Right lobe of liver (tissue), 4 donors: ENCODE data around the gene FOXR1.

Source experiments
- CTCF ChIP-seq, 4 donors: fragments of 200-600 bp in 3 of 4; fragments of 450-650 bp in 1 of 4; IDR thresholded peaks; one replicate each; pipeline versions ENCODE4 v1.5.1 to v1.8.0; 2016 to 2022; ENCODE audit warnings: antibody characterized with exemption in 4 of 4, mild to moderate bottlenecking in 2 of 4
- POLR2A ChIP-seq: fragments of 450-650 bp; IDR thresholded peaks from one replicate; pipeline ENCODE4 v1.6.1; 2017; ENCODE audit warnings: antibody characterized with exemption, mild to moderate bottlenecking
- donor health status: DM: no; HTN: no; CAD: no.
- donor health status: DM: no; HTN: no; CAD: no.
- donor health status: DM: no; HTN: yes; CAD: no.

DNA sequence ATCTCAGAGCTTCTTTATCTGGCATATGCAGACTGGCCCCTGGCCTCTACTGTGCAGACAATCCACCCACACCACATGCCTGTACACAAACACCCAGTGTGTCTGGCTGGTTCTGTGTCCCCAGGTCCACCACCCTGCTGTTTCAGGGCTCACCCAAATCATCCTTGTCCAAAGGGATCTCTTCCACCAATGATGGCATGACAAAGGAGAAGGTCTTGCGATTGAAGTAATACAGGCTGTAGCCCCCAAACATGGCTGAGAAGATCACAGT is 57.4 kb downstream of the FOXR1 start:
- TF ChIP-seq CTCF (IDR thresholded peaks at IDR 0.05) (no peak), POLR2A (no peak)
